ENCODE measurements around the gene USP5. TPM values are rescaled to one million over a fixed set of nuclear protein-coding genes. Genes with fewer than 3 reads are reported as not detected.

Gene USP5
- total RNA-seq, 4 donors from 2014 or later: 33.4 to 39.4 (median 36.7) TPM

- TF ChIP-seq CTCF (IDR thresholded peaks at IDR 0.05): no peak
- DNase-seq (ENCODE audit: low spot score) (no peak), ATAC-seq (ENCODE audit: low FRiP score) (no peak)
Measured at GRCh38 chr12:6834254-6834653, 17.7 kb upstream of the USP5 start.

GRCh38 chr12:6834873-6835272 lies 17.1 kb upstream of the USP5 start:
- DNase-seq (ENCODE audit: low spot score): no peak
- no peak for ATAC-seq (ENCODE audit: low FRiP score)
- no peak for TF ChIP-seq CTCF (IDR thresholded peaks at IDR 0.05)

GRCh38 chr12:6836851-6837250 lies 15.1 kb upstream of the USP5 start:
- TF ChIP-seq CTCF (IDR thresholded peaks at IDR 0.05): no peak
- ATAC-seq (ENCODE audit: low FRiP score) (no peak), DNase-seq (ENCODE audit: low spot score) (no peak)

- no peak for DNase-seq (ENCODE audit: low spot score)
- TF ChIP-seq CTCF (IDR thresholded peaks at IDR 0.05): no peak
Measured at GRCh38 chr12:6837370-6838060, 14.4 kb upstream of the USP5 start.

GRCh38 chr12:6838854-6839253 lies 13.1 kb upstream of the USP5 start:
- ATAC-seq (ENCODE audit: low FRiP score): no peak
- no peak for DNase-seq (ENCODE audit: low spot score)
- TF ChIP-seq CTCF (IDR thresholded peaks at IDR 0.05): no peak

More at GRCh38 chr12:6837370-6838060, 14.4 kb upstream of the USP5 start:
- no peak for ATAC-seq (ENCODE audit: low FRiP score)

- DNase-seq (ENCODE audit: low spot score) (no peak), ATAC-seq (ENCODE audit: low FRiP score) (no peak)
- TF ChIP-seq CTCF (IDR thresholded peaks at IDR 0.05): no peak
Measured at GRCh38 chr12:6839482-6840201, 12.3 kb upstream of the USP5 start.

- no peak for DNase-seq (ENCODE audit: low spot score)
- TF ChIP-seq CTCF (IDR thresholded peaks at IDR 0.05): no peak
- ATAC-seq (ENCODE audit: low FRiP score): no peak
Measured at GRCh38 chr12:6840330-6840729, 11.6 kb upstream of the USP5 start.

All from omental fat pad (tissue), 4 donors.